B cell (primary cell): ENCODE measurements around the gene USP12. TPM values are rescaled to one million over a fixed set of nuclear protein-coding genes. Genes with fewer than 3 reads are reported as not detected.

Experiments
- ATAC-seq: fragments of 200-7000 bp; cut with Tn5 transposase; one replicate; pipeline ENCODE4 v1.10.0; 2021; ENCODE audit warnings: low read depth, mild to moderate bottlenecking, moderate number of reproducible peaks, moderate library complexity
- CTCF ChIA-PET: fragments of 350-600 bp; sonication (Branson Sonifier 250); formaldehyde crosslinking; loops from one replicate; lab custom pipeline; 2021; ENCODE audit warnings: antibody characterized with exemption, inconsistent platforms; lab: Charles Lee
- POLR2A ChIA-PET: fragments of 350-600 bp; sonication (Branson Sonifier 250); formaldehyde crosslinking; loops from one replicate; lab custom pipeline; 2021; ENCODE audit warnings: antibody characterized with exemption; lab: Charles Lee
- DNase-seq: peaks from one replicate; pipeline ENCODE4 v3.0.0; 2013
- H2AFZ ChIP-seq: 2 replicates; pipeline ENCODE4 v1.6.1; 2012; ENCODE audit warnings: mild to moderate bottlenecking, low read depth, low read length; ENCODE audit not compliant: insufficient read depth, poor library complexity, severe bottlenecking
- H3K27ac ChIP-seq, 2 donors: 1 replicate in 1 of 2; 2 replicates in 1 of 2; pipeline ENCODE4 v1.5.1; 2012 to 2013; ENCODE audit warnings: low read length in 2 of 2, mild to moderate bottlenecking in 2 of 2, moderate library complexity in 1 of 2
- H3K27me3 ChIP-seq, 4 experiments: fragments of 200-600 bp in 1 of 4; sonication (generic) in 1 of 4; replicated peaks in 1 of 4; 1 replicate in 2 of 4; 2 replicates in 2 of 4; pipeline versions ENCODE4 v1.6.1 to v1.7.0; 2013 to 2016; ENCODE audit warnings: low read length in 3 of 4, mild to moderate bottlenecking in 2 of 4, mixed read lengths in 1 of 4, moderate library complexity in 1 of 4; ENCODE audit not compliant: insufficient read depth in 4 of 4, control insufficient read depth in 3 of 4; ENCODE audit errors: control extremely low read depth in 1 of 4
- H3K36me3 ChIP-seq, 2 experiments: replicated peaks in 1 of 2; 1 replicate in 1 of 2; 2 replicates in 1 of 2; pipeline versions ENCODE4 v1.6.1 to v1.7.1; 2013; ENCODE audit warnings: low read length in 1 of 2; ENCODE audit not compliant: insufficient read depth in 2 of 2, control insufficient read depth in 1 of 2; ENCODE audit errors: control extremely low read depth in 1 of 2, extremely low read depth in 1 of 2
- H3K4me1 ChIP-seq, 2 donors: fragments of 200-600 bp in 1 of 2; sonication (generic) in 1 of 2; 1 replicate in 1 of 2; 2 replicates in 1 of 2; pipeline versions ENCODE4 v1.5.1 to v1.6.1; 2013 to 2017; ENCODE audit warnings: low read length in 2 of 2; ENCODE audit not compliant: control insufficient read depth in 2 of 2, insufficient read depth in 2 of 2
- H3K4me2 ChIP-seq: replicated peaks from 2 replicates; pipeline ENCODE3; 2012; ENCODE audit warnings: mild to moderate bottlenecking, low read depth, low read length; ENCODE audit not compliant: poor library complexity, severe bottlenecking
- H3K4me3 ChIP-seq, 5 experiments: fragments of 200-600 bp in 1 of 5; sonication (generic) in 1 of 5; 1 replicate in 3 of 5; 2 replicates in 2 of 5; pipeline versions ENCODE4 v1.5.1 to v1.7.0; 2011 to 2016; ENCODE audit warnings: low read length in 4 of 5, mild to moderate bottlenecking in 4 of 5, low read depth in 2 of 5, control low read depth in 1 of 5, moderate library complexity in 1 of 5; ENCODE audit not compliant: insufficient read depth in 1 of 5; ENCODE audit errors: control extremely low read depth in 1 of 5, extremely low read depth in 1 of 5
- H3K79me2 ChIP-seq: fragments of 200-600 bp; sonication (generic); one replicate; pipeline ENCODE4 v1.6.0; 2016; ENCODE audit warnings: low read length; ENCODE audit not compliant: control insufficient read depth, insufficient read depth
- H3K9ac ChIP-seq: fragments of 200-600 bp; sonication (generic); 2 replicates; pipeline ENCODE4 v1.6.1; 2017; ENCODE audit warnings: mild to moderate bottlenecking, low read length, moderate library complexity
- H3K9me3 ChIP-seq, 3 donors: one replicate each; pipeline versions ENCODE4 v1.6.1 to v1.7.1; 2013; ENCODE audit warnings: low read length in 2 of 3; ENCODE audit not compliant: control insufficient read depth in 2 of 3, insufficient read depth in 1 of 3; ENCODE audit errors: control extremely low read depth in 1 of 3
- H4K20me1 ChIP-seq: 2 replicates; pipeline ENCODE4 v1.6.0; 2012; ENCODE audit warnings: mild to moderate bottlenecking, low read length; ENCODE audit not compliant: insufficient read depth, control insufficient read depth, poor library complexity, severe bottlenecking
- H3K27ac Mint-ChIP-seq: one replicate; pipeline ENCODE4 v1.8.0; 2021; ENCODE audit warnings: mixed read lengths
- H3K27me3 Mint-ChIP-seq: one replicate; pipeline ENCODE4 v1.8.0; 2021; ENCODE audit warnings: mixed read lengths
- H3K4me1 Mint-ChIP-seq: one replicate; pipeline ENCODE4 v1.8.0; 2021; ENCODE audit warnings: mixed read lengths
- H3K4me3 Mint-ChIP-seq: one replicate; pipeline ENCODE4 v1.8.0; 2021; ENCODE audit warnings: mixed read lengths
- H3K9me3 Mint-ChIP-seq: one replicate; pipeline ENCODE4 v1.8.0; 2022; ENCODE audit warnings: mixed read lengths; ENCODE audit not compliant: insufficient read depth
- EZH2 ChIP-seq: IDR thresholded peaks from 2 replicates; pipeline ENCODE4 v1.6.1; 2012; ENCODE audit warnings: borderline replicate concordance, low read depth, mild to moderate bottlenecking, moderate library complexity, low read length; ENCODE audit not compliant: insufficient read depth, poor library complexity, severe bottlenecking
- WGBS: methylation state at CpG from one replicate; pipeline ENCODE4 v1.1.5; 2013; ENCODE audit warnings: missing lambda C conversion rate; ENCODE audit not compliant: insufficient coverage; 5-methylcytosine and 5-hydroxymethylcytosine counted together
- intact Hi-C: fragments of 100-400 bp; cut with micrococcal nuclease; formaldehyde crosslinking; loops from one replicate; pipeline ENCODE4 v1.10.0; 2022
- polyA plus RNA-seq: library from polyadenylated mRNA; depleted of rRNA; stranded (reverse); fragments of >200 nt; gene quantifications from 2 replicates; pipeline ENCODE4 v1.2.3, GENCODE V29; 2012
- total RNA-seq, 2 donors: library from RNA; stranded (reverse); fragments of 120-200 nt in 1 of 2; gene quantifications; 1 replicate in 1 of 2; 2 replicates in 1 of 2; pipeline versions ENCODE4 v1.2.3 to v1.2.4, GENCODE V29; 2013 to 2022
- TF ChIP-seq, protein P1 (sequence below): fragments of 200-600 bp; IDR thresholded peaks from one replicate; pipeline ENCODE4 v1.8.0; 2022; ENCODE audit warnings: antibody characterized with exemption, mild to moderate bottlenecking

The USP12 gene
- total and polyA plus RNA-seq, 2 donors (not counting 1 experiment from before 2014, with no cell fraction given): 21.7 to 46.3 TPM

DNA sequence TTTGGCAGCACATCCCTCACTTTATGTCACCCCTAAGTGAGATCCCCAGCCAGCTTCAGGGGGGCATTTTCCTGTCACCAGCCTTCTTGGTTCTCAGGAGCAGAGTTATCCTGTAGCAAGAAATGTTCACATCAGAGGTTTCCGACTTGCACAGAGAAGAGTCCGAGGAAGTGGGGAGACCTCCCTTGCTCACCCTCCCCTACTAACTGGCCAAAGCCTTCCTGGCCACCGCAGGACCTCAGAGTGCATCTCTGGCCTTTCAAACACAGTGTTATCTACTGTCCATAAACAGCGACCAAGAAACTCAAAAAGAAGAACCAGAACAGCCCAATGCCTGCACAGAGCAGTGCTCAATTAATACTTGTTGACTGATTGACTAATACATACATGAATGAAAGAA lies 134.4 kb downstream of the USP12 start:
- TF ChIP-seq, protein P1, sequence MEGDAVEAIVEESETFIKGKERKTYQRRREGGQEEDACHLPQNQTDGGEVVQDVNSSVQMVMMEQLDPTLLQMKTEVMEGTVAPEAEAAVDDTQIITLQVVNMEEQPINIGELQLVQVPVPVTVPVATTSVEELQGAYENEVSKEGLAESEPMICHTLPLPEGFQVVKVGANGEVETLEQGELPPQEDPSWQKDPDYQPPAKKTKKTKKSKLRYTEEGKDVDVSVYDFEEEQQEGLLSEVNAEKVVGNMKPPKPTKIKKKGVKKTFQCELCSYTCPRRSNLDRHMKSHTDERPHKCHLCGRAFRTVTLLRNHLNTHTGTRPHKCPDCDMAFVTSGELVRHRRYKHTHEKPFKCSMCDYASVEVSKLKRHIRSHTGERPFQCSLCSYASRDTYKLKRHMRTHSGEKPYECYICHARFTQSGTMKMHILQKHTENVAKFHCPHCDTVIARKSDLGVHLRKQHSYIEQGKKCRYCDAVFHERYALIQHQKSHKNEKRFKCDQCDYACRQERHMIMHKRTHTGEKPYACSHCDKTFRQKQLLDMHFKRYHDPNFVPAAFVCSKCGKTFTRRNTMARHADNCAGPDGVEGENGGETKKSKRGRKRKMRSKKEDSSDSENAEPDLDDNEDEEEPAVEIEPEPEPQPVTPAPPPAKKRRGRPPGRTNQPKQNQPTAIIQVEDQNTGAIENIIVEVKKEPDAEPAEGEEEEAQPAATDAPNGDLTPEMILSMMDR: no peak
- no peak for TF ChIP-seq EZH2
- 90% methylated on average over 3 of the region's 4 CpGs for WGBS
- Histone ChIP-seq H3K36me3 (no peaks in the 10 kb centered on the region), H3K4me1 (peaks cover 0 to 7% of the 10 kb centered on the region in 2 donors), H3K9ac (no peak overlapping the region), H3K27me3 (peaks cover 0 to 6% (median 0%) of the 10 kb centered on the region in 4 experiments), H3K4me2 (no peak overlapping the region), H3K27ac (no peak overlapping the region), H3K9me3 (peaks cover 0 to 5% (median 1%) of the 10 kb centered on the region in 3 donors), H2AFZ (no peak overlapping the region), H4K20me1 (no peaks in the 10 kb centered on the region), H3K4me3 (no peak overlapping the region), H3K79me2 (no peaks in the 10 kb centered on the region)
- Mint-ChIP-seq H3K4me3 (no peak overlapping the region), H3K27ac (no peak overlapping the region), H3K4me1 (peaks cover 8% of the 10 kb centered on the region), H3K27me3 (peaks cover 13% of the 10 kb centered on the region), H3K9me3 (no peaks in the 10 kb centered on the region)
- intact Hi-C loops: no loop called here
- POLR2A ChIA-PET: no interaction called here
- ATAC-seq (no peak), DNase-seq (no peak)
- CTCF ChIA-PET: no interaction called here

DNA sequence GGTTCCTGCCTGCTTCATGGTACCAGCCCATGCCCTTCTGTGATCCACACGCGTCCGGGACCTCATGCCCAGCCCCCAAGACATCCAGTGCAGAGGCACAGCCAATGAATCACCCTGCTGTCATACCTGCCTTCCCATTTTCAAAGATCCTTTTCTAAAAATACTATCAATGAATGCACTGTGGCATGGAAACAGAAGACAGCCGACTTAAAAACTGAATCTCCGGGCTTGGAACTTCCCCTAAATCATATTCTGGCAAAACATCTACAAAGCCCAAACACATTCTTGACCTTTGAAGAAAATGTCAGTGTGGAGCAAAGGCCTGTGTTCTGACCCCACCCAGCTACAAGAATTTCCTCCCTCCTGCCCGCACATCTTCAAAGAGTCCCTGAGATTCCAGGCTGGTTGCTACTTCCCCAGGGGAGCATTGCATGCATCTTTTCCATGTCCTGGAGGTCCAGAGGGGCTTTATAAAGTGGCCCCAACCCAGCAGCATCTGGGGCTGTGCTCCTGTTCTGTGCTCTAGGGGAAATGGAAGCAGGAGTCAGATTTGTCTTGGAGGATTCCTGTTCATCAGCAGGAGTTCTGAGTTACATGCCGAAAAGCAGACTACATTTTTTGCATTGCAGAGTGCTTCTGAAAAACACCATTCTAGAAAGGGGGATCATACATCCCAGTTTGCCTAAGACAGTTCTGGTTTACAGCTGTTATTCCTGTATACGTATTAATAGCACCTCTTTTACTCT lies 135.2 kb downstream of the USP12 start:
- CTCF ChIA-PET: no interaction called here
- peaks cover 8% of the 10 kb centered on the region for H3K4me1 Mint-ChIP-seq
- whole genome bisulfite sequencing: 98% methylated on average over 6 of the region's 8 CpGs
- H3K4me3 Mint-ChIP-seq: no peak overlapping the region
- no peaks in the 10 kb centered on the region for H4K20me1 ChIP-seq
- H3K27ac Mint-ChIP-seq: no peak overlapping the region
- peaks cover 0 to 6% (median 0%) of the 10 kb centered on the region in 4 experiments for H3K27me3 ChIP-seq
- H3K27me3 Mint-ChIP-seq: peaks cover 13% of the 10 kb centered on the region
- H3K27ac ChIP-seq: no peak overlapping the region
- POLR2A ChIA-PET: no interaction called here
- H2AFZ ChIP-seq: no peak overlapping the region
- no peak overlapping the region for H3K4me2 ChIP-seq
- H3K9me3 ChIP-seq: peaks cover 0 to 5% (median 1%) of the 10 kb centered on the region in 3 donors
- H3K9ac ChIP-seq: no peak overlapping the region
- no peaks in the 10 kb centered on the region for H3K79me2 ChIP-seq
- intact Hi-C loops: no loop called here
- TF ChIP-seq, protein P1: no peak
- no peak for TF ChIP-seq EZH2
- no peak overlapping the region for H3K4me3 ChIP-seq
- DNase-seq (no peak), ATAC-seq (no peak)
- H3K36me3 ChIP-seq: no peaks in the 10 kb centered on the region
- H3K9me3 Mint-ChIP-seq: no peaks in the 10 kb centered on the region
- H3K4me1 ChIP-seq: peaks cover 0 to 7% of the 10 kb centered on the region in 2 donors
